GM12878 (cell line): Measurements from ENCODE around the gene AKR1A1. TPM values are rescaled to one million over a fixed set of nuclear protein-coding genes. Genes with fewer than 3 reads are reported as not detected.

ENCODE experiments used
- ATAC-seq: fragments of 200-7000 bp; cut with Tn5 transposase; 3 replicates; pipeline ENCODE4 v1.9.1; 2020; ENCODE audit warnings: mild to moderate bottlenecking, moderate library complexity
- BruUV-seq: library from RNA; stranded (reverse); fragments of 400-500 nt; replicated peaks from 2 replicates; lab custom pipeline; 2021; lab: Mats Ljungman, UMichigan
- CTCF ChIA-PET: fragments of 300-600 bp; sonication (Branson Sonifier 250); formaldehyde crosslinking; extraction: SDS; loops from one replicate; lab custom pipeline; 2021; ENCODE audit warnings: inconsistent platforms; lab: Yijun Ruan, JAX
- POLR2A ChIA-PET: fragments of 350-600 bp; formaldehyde crosslinking; extraction: SDS; loops from one replicate; lab custom pipeline; 2021; ENCODE audit warnings: inconsistent platforms; lab: Charles Lee
- RAD21 ChIA-PET: fragments of 300-600 bp; sonication (Branson Sonifier 250); formaldehyde crosslinking; loops from one replicate; lab custom pipeline; 2023; ENCODE audit warnings: antibody characterized with exemption; ENCODE audit not compliant: unreplicated experiment; lab: Charles Lee
- SMC1A ChIA-PET: fragments of 300-600 bp; sonication (Branson Sonifier 250); formaldehyde crosslinking; loops from one replicate; lab custom pipeline; 2023; ENCODE audit not compliant: unreplicated experiment, uncharacterized antibody; lab: Charles Lee
- DNase-seq: peaks from one replicate; pipeline ENCODE4 v3.0.0-alpha.2; 2011; ENCODE audit warnings: low read depth, low spot score
- FAIRE-seq: peaks from 3 replicates; lab custom pipeline; 2011; peaks lifted over from hg19 to GRCh38; lab: Jason Lieb, UNC
- H2AFZ ChIP-seq: 2 replicates; pipeline ENCODE4 v1.6.0; 2011; ENCODE audit warnings: low read depth, low read length, control low read depth; ENCODE audit not compliant: control insufficient read depth
- H3K27ac ChIP-seq: 2 replicates; pipeline ENCODE4 v1.5.1; 2011; ENCODE audit warnings: control low read depth; ENCODE audit not compliant: control insufficient read depth, insufficient read depth
- H3K27me3 ChIP-seq, 2 experiments: replicated peaks in 1 of 2; 2 replicates each; pipeline versions ENCODE4 v1.6.0 to v1.6.1; 2011; ENCODE audit warnings: low read length in 1 of 2; ENCODE audit not compliant: control insufficient read depth in 2 of 2, insufficient read depth in 2 of 2
- H3K36me3 ChIP-seq, 2 experiments: 2 replicates each; pipeline ENCODE4 v1.5.1; 2011; ENCODE audit warnings: low read length in 1 of 2; ENCODE audit not compliant: control insufficient read depth in 2 of 2, insufficient read depth in 2 of 2
- H3K4me1 ChIP-seq: 2 replicates; pipeline ENCODE4 v1.6.1; 2011; ENCODE audit warnings: mild to moderate bottlenecking, low read length, moderate library complexity, mixed read lengths; ENCODE audit not compliant: control insufficient read depth, insufficient read depth
- H3K4me2 ChIP-seq: 2 replicates; pipeline ENCODE4 v1.6.0; 2011; ENCODE audit warnings: control low read depth; ENCODE audit not compliant: control insufficient read depth, insufficient read depth
- H3K4me3 ChIP-seq: fragments of 200-600 bp; sonication (generic); 2 replicates; pipeline ENCODE4 v1.5.1; 2016
- H3K79me2 ChIP-seq: 2 replicates; pipeline ENCODE4 v1.6.0; 2011; ENCODE audit warnings: low read length; ENCODE audit not compliant: control insufficient read depth, insufficient read depth
- H3K9ac ChIP-seq: 2 replicates; pipeline ENCODE4 v1.8.0; 2011; ENCODE audit warnings: low read length, control low read depth, mixed read lengths; ENCODE audit not compliant: control insufficient read depth, insufficient read depth
- H3K9me3 ChIP-seq: replicated peaks from 3 replicates; pipeline ENCODE4 v1.5.1; 2011; ENCODE audit warnings: mild to moderate bottlenecking, low read length; ENCODE audit not compliant: control insufficient read depth, insufficient read depth
- H4K20me1 ChIP-seq: 2 replicates; pipeline ENCODE4 v1.6.0; 2011; ENCODE audit not compliant: control insufficient read depth, insufficient read depth
- BHLHE40 ChIP-seq, 2 experiments: fragments of 450-650 bp in 1 of 2; IDR thresholded peaks; 2 replicates each; pipeline ENCODE4 v1.6.1; 2011 to 2017; ENCODE audit warnings: low read depth in 2 of 2, borderline replicate concordance in 1 of 2, improper control_type of control experiment in 1 of 2, low read length in 1 of 2, mild to moderate bottlenecking in 1 of 2
- CBX3 ChIP-seq: fragments of 200-600 bp; sonication (generic); IDR thresholded peaks from 2 replicates; pipeline ENCODE4 v1.6.1; 2016; ENCODE audit warnings: low read depth, borderline replicate concordance
- CHD1 ChIP-seq: IDR thresholded peaks from 2 replicates; pipeline ENCODE4 v1.6.1; 2012; ENCODE audit warnings: low read depth, low read length, improper control_type of control experiment
- E4F1 ChIP-seq: fragments of 450-650 bp; IDR thresholded peaks from 2 replicates; pipeline ENCODE4 v1.6.1; 2018; ENCODE audit warnings: borderline replicate concordance, mild to moderate bottlenecking; ENCODE audit not compliant: partially characterized antibody
- IRF5 ChIP-seq: fragments of 450-650 bp; IDR thresholded peaks from 2 replicates; pipeline ENCODE4 v1.6.1; 2017; ENCODE audit warnings: borderline replicate concordance
- MYC ChIP-seq: IDR thresholded peaks from 2 replicates; pipeline ENCODE4 v1.6.1; 2011; ENCODE audit warnings: mild to moderate bottlenecking, low read length, moderate library complexity, inconsistent platforms; ENCODE audit not compliant: insufficient read depth, insufficient replicate concordance, insufficient read length, severe bottlenecking
- POU2F2 ChIP-seq: IDR thresholded peaks from 3 replicates; pipeline ENCODE4 v1.6.1; 2011; ENCODE audit warnings: low read depth, mild to moderate bottlenecking, low read length, borderline replicate concordance
- RB1 ChIP-seq: fragments of 450-650 bp; formaldehyde crosslinking; IDR thresholded peaks from 2 replicates; pipeline ENCODE4 v1.6.1; 2017; ENCODE audit warnings: mild to moderate bottlenecking, borderline replicate concordance
- RELA ChIP-seq: fragments of 450-650 bp; IDR thresholded peaks from 2 replicates; pipeline ENCODE4 v1.8.0; 2014; ENCODE audit warnings: borderline replicate concordance; ENCODE audit not compliant: partially characterized antibody
- WRNIP1 ChIP-seq: IDR thresholded peaks from 2 replicates; pipeline ENCODE4 v1.6.1; 2011; ENCODE audit warnings: low read depth, low read length, improper control_type of control experiment, borderline replicate concordance
- WGBS: methylation state at CpG from one replicate; pipeline ENCODE4 v1.1.6; 2016; ENCODE audit warnings: low lambda C conversion rate; ENCODE audit not compliant: insufficient replicate concordance, insufficient coverage; ENCODE audit errors: missing lambda C conversion rate; 5-methylcytosine and 5-hydroxymethylcytosine counted together
- in situ Hi-C: fragments of 300-500 bp; cut with MboI; formaldehyde crosslinking; loops from 9 replicates; pipeline ENCODE4 v1.14.3; 2018; ENCODE audit warnings: mixed read lengths
- intact Hi-C: fragments of 100-400 bp; cut with micrococcal nuclease; formaldehyde crosslinking; loops from one replicate; pipeline ENCODE4 v1.14.2; 2022; ENCODE audit not compliant: unreplicated experiment
- polyA plus RNA-seq, 11 experiments: library from polyadenylated mRNA; depleted of rRNA in 4 of 11; unstranded in 6 of 11; stranded (reverse) in 5 of 11; fragments of >200 nt; fragmentation: Nextera tagmentation in 4 of 11; fragmentation: Illumina TruSeq in 1 of 11; extraction: Ambion mirVana in 4 of 11; extraction: Trizol in 1 of 11; gene quantifications; 1 replicate in 1 of 11; 2 replicates in 10 of 11; pipeline versions ENCODE4 v1.2.1 to v1.2.3, GENCODE V29; 2011 to 2016; ENCODE audit warnings: inconsistent platforms in 2 of 11, missing spikeins in 2 of 11, low read depth in 1 of 11
- total RNA-seq, 4 experiments: library from RNA; depleted of rRNA in 3 of 4; stranded (reverse); fragments of >200 nt in 3 of 4; fragmentation: Illumina TruSeq in 1 of 4; extraction: Trizol in 1 of 4; gene quantifications; 2 replicates each; pipeline versions ENCODE4 v1.2.1 to v1.2.3, GENCODE V29; 2013 to 2021
- TF ChIP-seq, protein P1 (sequence below): fragments of 450-650 bp; IDR thresholded peaks from 2 replicates; pipeline ENCODE4 v1.6.1; 2017; ENCODE audit warnings: mild to moderate bottlenecking, moderate library complexity

Gene AKR1A1
- total and polyA plus RNA-seq, 10 of the 15 experiments (the other 5 are each of a cell fraction or from before 2014, with no cell fraction given) = 187 to 335 (median 241) TPM

DNA sequence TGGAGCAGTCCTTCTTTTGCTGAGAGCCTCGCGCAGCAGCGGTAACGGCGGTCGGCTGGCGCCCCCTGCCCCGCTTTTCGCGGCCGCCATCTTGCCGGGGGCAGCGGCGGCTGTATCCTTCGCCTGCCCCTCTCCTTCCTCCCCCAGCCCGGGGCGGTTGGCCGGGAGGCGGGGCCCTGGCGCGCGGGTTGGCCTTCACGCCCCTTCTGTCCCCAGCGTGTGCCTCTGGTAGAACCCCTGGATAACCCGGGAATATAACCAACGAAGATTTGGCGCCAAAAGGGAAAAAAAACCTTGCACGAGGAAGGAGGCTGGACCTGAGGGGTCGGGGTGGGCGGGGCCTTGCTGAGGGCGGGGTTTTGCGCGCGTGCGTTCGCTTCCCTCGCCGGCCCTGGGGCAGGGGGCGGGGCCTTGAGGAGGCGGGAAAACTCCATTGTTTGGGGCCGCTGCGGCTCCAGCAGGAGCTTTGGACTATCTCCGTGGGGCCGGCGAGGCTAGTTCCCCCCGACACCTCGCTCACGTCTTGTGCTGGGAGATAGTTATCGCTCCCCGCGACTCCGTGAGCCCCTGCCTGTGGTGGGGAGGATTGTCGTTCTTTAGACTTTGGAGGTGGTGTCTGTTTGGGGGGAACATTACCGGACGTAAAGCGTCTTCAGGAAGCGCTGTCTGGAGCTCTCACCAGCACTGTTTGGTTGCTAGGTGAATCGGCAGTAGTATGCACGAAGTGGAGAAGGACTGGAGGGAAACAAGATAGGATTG lies 33.9 kb downstream of the AKR1A1 start:
- peak overlapping the region; percentile 94 for H3K4me3 ChIP-seq
- H3K27ac ChIP-seq = peak overlapping the region; percentile 97
- H3K9ac ChIP-seq = peak overlapping the region; percentile 98
- H4K20me1 ChIP-seq = peaks cover 4% of the 10 kb centered on the region; the same call in 1 of the 2 replicates
- H2AFZ ChIP-seq = peak overlapping the region; percentile 86
- H3K4me1 ChIP-seq = peaks cover 12% of the 10 kb centered on the region; the same call in 1 of the 2 replicates
- FAIRE-seq (peak; percentile 54), ATAC-seq (peak; percentile 60), DNase-seq (peak; percentile 51)
- no peaks in the 10 kb centered on the region for H3K9me3 ChIP-seq
- under 1% methylated on average over 45 of the region's 59 CpGs for whole genome bisulfite sequencing
- H3K36me3 ChIP-seq = peaks cover 0 to 3% of the 10 kb centered on the region in 2 experiments; a peak in 2 of 4 replicates
- CTCF ChIA-PET = interaction anchor here (1.3 to 7.8 kb wide), 5 partner anchors 14 to 853 kb away, joined by 3 to 70 read pairs (median 8); partner anchors contain the start of gene RNU5D-1
- peak overlapping the region; percentile 93 for H3K4me2 ChIP-seq
- H3K79me2 ChIP-seq = peaks cover 55% of the 10 kb centered on the region
- in situ Hi-C loops = loop anchor here (5.0 kb wide), 1 partner anchor 572 kb away; the partner anchor contains the start of genes HECTD3 and UROD
- no TSS peak for BruUV-seq
- SMC1A ChIA-PET = interaction anchor here (1.0 to 3.3 kb wide), 9 partner anchors 17 to 92 kb away, joined by 4 to 17 read pairs (median 7); partner anchors contain the start of genes AKR1A1, CCDC163 and MMACHC
- RAD21 ChIA-PET = interaction anchor here (1.0 to 5.8 kb wide), 7 partner anchors 34 to 279 kb away, joined by 3 to 24 read pairs (median 5); partner anchors contain the start of genes AKR1A1, CCDC163, GPBP1L1 and MMACHC
- intact Hi-C loops = loop anchor here (2.0 to 10.0 kb wide), 2 partner anchors 64 to 570 kb away; partner anchors contain the start of genes HECTD3, PRDX1 and UROD
- H3K27me3 ChIP-seq = no peaks in the 10 kb centered on the region
- POLR2A ChIA-PET = interaction anchor here (0.6 to 3.7 kb wide), 15 partner anchors 9 to 844 kb away, joined by 3 to 35 read pairs (median 5); partner anchors contain the start of genes CCDC163, GPBP1L1, MMACHC and MUTYH
- peak; percentile 79 for TF ChIP-seq E4F1
- no peak for TF ChIP-seq IRF5
- peak; percentile 11 to 50; a peak in 3 of 4 replicates for TF ChIP-seq BHLHE40 (IDR thresholded peaks at IDR 0.05; ENCODE audit: borderline replicate concordance in 1 of 2, low read depth in 2 of 2, low read length in 1 of 2)
- TF ChIP-seq RB1 = peak; percentile 97; the same call in 1 of the 2 replicates
- TF ChIP-seq, protein P1, sequence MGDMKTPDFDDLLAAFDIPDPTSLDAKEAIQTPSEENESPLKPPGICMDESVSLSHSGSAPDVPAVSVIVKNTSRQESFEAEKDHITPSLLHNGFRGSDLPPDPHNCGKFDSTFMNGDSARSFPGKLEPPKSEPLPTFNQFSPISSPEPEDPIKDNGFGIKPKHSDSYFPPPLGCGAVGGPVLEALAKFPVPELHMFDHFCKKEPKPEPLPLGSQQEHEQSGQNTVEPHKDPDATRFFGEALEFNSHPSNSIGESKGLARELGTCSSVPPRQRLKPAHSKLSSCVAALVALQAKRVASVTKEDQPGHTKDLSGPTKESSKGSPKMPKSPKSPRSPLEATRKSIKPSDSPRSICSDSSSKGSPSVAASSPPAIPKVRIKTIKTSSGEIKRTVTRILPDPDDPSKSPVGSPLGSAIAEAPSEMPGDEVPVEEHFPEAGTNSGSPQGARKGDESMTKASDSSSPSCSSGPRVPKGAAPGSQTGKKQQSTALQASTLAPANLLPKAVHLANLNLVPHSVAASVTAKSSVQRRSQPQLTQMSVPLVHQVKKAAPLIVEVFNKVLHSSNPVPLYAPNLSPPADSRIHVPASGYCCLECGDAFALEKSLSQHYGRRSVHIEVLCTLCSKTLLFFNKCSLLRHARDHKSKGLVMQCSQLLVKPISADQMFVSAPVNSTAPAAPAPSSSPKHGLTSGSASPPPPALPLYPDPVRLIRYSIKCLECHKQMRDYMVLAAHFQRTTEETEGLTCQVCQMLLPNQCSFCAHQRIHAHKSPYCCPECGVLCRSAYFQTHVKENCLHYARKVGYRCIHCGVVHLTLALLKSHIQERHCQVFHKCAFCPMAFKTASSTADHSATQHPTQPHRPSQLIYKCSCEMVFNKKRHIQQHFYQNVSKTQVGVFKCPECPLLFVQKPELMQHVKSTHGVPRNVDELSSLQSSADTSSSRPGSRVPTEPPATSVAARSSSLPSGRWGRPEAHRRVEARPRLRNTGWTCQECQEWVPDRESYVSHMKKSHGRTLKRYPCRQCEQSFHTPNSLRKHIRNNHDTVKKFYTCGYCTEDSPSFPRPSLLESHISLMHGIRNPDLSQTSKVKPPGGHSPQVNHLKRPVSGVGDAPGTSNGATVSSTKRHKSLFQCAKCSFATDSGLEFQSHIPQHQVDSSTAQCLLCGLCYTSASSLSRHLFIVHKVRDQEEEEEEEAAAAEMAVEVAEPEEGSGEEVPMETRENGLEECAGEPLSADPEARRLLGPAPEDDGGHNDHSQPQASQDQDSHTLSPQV = no peak
- no peak for TF ChIP-seq WRNIP1
- TF ChIP-seq CBX3 = no peak
- TF ChIP-seq RELA = peak; percentile 39
- TF ChIP-seq MYC = no peak
- TF ChIP-seq POU2F2 = no peak
- TF ChIP-seq CHD1 = no peak
